ENCODE data around the gene EXO1.
"Not testable (repeated sequence)": the region's sequence is repeated elsewhere in the genome, so short reads cannot be mapped to it uniquely, and the experiment has no call there.

EXO1 gene

DNA sequence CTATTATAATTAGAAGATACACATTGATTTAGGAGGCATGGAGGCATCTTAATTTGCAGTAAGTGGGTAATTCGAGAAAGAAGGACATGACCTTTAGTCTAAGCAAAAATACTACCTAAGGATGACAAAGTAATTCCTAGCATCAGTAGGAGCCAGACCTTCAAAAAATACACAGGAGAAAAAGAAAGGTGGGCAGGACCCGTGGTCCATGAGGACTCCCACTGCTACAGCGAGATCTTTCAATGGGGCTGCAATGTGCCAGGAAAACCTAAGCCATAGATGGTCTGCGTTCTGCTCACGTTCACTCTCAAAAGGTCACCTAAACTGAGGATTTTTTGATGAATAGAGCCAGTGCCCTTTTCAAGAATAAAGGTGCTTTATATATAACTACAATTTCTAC is 10.6 kb upstream of the EXO1 start:
- DNase-seq: no peak

GRCh38 chr1:241837901-241838300 is 10.1 kb upstream of the EXO1 start:
- no peak for DNase-seq

GRCh38 chr1:241838897-241839296 is 9.1 kb upstream of the EXO1 start:
- DNase-seq: no peak

DNA sequence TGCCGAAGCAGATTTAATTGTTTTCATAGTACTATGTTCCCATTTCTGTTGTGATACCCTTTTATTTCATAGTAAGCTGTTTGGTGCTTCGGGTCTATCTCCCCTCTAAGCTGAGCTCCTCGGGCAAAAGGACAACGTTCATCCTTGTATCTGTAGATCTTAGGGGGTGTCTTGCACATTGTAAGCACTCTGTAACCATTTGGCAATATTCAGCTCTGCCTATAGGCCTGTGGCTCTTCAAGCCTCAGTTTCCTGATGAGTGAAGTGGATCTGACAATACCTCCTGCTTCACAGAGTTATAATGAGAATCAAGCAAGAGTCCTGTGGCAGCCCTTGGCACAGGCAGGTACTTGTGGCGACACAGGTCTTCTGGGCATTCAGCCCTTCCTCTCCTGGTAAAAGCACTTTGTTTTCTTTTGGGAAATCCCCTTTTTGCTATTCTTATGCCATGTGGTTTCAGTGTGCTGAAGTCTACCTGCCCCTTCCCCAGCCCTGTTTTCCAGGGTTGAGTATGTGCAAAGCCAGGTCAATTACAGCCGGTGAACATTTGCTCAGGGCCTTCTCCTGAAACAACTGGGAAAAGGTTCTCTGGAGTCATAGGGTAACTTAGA is 8.5 kb upstream of the EXO1 start:
- DNase-seq: no peak

DNA sequence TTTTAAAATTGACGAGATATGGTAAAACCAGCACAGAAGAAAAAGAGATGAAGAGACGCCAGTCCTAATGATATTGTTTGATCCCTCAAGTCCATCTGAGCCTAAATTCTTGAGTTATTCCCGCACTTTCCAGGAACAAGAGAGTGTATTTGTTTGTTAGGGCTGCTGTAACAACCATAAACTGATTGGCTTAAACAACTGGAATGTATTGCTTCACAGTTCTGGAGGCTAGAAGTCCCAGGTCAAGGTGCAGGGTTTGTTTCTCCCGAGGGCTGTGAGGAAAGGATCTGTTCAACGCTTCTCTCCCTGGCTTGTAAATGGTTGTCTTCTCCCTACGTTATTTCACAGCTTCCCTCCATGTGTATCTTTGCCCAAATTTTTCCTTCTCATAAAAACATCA is 7.8 kb upstream of the EXO1 start:
- no peak for DNase-seq

DNA sequence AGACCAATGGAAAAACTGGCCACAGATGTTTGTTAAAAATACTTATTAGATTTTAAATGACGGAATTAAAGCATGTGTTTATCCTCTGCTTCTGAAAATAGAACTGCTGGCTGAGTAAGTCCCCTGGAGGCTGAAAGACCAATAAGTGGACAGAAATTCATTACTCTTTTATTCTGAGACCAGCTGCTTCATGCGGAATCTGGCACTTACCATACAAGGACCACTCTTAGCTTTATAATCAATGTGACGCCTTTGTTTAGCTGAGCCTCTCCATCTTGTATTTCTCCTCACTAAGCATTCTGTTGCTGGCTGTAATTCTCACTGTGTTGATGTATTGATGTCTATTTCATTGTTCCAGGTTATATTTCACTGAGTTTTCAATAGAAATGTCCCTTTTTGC is 6.3 kb upstream of the EXO1 start:
- DNase-seq: no peak

DNA sequence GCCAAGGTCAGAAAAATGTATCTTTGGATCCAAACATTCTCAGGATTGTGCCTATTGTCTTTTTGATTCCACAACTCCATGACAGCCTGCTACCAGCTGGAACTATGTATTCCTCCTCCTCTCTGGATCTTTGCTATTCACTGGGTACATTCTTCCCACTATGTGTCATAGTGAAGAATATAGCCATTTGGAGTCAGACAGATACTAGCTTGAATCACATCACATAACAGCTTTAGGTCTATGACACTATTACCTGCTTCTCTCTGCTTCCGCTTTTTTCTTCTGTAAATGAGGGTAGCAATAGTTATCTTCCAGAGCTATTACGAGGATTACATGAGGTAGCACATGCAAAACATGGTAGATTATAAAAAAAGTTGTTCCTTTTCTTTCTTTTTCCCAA is 5.4 kb upstream of the EXO1 start:
- DNase-seq: no peak

GRCh38 chr1:241844593-241844992 is 3.4 kb upstream of the EXO1 start:
- DNase-seq: no peak

DNA sequence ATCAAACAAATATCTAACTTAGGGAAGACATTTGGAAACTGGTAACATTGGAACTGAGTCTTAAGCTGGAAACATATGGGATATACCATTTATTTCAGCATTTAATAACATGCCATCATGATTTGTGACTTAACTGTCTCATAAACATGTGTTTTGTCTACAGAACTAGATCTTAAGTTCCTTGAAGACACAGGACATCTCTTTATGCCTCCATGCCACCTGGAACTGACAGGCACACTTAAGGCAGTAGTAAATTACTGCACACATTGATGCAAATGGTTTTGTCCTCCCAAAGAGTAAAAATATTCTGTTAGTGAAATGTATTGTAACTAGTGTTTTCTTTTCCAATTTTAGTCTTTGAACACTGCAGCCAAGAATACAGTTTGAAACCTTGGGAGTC is 1.6 kb upstream of the EXO1 start:
- DNase-seq: no peak

GRCh38 chr1:241846862-241847539 is 1.0 kb upstream of the EXO1 start:
- DNase-seq: no peak

DNA sequence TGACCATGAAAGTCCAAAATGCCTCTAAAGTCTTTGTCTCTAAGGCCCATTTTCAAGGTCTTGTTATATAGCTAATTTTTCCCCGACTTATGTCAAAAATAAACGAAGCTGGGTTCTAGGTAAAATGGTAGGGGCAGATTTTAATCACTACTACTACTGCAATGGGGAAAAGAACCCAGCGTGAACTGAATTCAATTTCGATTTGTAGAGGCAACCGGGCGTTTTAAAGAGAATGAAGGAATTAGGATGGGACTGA is 536 bp upstream of the EXO1 start:
- DNase-seq: no peak

DNA sequence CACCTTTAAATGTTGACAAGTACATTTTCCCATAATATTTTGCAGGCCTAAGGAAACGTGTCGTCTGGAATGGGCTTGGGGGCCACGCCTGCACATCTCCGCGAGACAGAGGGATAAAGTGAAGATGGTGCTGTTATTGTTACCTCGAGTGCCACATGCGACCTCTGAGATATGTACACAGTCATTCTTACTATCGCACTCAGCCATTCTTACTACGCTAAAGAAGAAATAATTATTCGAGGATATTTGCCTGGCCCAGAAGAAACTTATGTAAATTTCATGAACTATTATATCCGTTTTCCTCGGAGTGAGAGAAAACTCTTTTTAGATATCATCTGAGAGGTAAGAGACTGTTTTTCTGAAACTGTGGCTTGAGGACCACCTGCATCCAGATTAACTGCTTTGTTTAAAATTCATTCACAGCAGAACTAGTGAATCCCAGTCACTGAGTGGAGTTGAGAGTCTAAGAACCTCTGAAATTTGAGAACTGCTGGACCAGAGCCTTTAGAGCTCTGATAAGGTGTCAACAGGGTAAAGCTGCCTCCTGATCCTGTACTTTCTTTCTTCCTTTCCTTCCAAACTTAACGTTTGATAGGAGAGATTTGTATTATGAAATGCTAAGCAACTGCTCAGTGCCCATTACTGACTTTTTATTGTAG is 811 bp downstream of the EXO1 start:
- no peak for DNase-seq

- DNase-seq: no peak
Observed at GRCh38 chr1:241849345-241849695, 1.3 kb downstream of the EXO1 start.

DNA sequence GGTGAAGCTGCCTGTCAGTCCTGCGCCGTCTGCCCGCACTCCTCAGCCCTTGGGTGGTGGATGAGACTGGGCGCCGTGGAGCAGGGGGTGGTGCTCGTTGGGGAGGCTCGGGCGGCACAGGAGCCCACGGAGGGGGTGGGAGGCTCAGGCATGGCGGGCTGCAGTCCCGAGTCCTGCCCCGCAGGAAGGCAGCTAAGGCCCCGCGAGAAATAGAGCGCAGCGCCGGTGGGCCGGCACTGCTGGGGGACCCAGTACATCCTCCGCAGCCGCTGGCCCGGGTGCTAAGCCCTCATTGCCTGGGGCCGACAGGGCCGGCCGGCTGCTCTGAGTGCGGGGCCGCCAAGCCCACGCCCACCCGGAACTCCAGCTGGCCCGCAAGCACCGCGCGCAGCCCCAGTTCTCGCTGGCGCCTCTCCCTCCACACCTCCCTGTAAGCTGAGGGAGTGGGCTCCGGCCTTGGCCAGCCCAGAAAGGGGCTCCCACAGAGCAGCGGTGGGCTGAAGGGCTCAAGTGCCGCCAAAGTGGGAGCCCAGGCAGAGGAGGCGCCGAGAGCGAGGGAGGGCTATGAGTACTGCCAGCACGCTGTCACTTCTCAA is 7.6 kb downstream of the EXO1 start:
- DNase-seq: not testable (repeated sequence)

DNA sequence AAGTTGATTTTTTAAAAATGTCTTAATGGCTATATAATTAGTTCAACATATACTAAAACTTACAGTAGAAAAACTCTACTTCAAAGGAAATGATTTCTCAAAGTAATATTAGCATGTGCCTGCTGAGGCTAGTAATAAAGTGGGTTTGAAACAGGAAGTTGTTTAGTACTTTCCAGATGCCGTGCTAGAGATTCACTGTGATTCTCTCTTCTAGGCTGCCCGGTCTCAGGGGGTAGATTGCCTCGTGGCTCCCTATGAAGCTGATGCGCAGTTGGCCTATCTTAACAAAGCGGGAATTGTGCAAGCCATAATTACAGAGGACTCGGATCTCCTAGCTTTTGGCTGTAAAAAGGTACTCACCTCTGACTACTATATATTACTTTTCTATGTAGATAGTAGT is 9.1 kb downstream of the EXO1 start:
- DNase-seq: no peak

DNA sequence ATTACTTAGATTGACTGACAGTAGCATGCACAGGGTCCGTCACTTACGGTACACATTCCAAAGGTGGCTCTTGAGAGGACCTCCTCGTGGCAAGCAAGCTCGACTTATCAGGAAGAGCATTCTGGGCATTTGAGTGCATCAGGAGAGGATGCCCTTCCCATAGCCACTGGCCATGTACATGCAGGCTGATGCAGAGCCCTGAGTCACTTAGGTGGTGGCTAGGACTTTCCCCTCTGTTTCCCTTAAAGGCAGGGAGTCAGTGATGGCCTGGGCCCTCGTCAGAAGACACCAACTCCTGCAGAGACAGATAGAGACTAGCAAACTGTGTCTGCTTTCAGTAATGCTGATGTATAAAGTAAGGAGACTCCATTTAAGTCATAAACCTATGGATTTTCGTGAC is 12.9 kb downstream of the EXO1 start:
- no peak for DNase-seq

DNA sequence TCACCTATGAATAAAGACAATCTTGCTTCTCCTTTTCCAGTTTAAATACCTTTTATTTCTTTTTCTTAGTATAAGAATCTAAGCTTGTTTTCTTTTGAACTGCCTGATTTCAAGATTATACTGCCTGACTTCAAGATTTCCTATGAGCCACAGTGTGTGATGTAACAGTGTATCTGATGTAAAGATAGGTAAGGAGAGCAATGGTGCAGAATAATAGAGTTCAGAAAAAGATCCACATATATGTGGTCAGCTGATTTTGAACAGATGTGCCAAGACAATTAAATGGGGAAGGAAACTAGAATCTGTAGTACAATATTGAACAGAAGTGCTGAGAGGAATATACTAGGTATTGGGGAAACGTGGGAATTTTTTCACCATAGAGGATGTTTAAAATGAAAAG is 21.0 kb downstream of the EXO1 start:
- no peak for DNase-seq

DNA sequence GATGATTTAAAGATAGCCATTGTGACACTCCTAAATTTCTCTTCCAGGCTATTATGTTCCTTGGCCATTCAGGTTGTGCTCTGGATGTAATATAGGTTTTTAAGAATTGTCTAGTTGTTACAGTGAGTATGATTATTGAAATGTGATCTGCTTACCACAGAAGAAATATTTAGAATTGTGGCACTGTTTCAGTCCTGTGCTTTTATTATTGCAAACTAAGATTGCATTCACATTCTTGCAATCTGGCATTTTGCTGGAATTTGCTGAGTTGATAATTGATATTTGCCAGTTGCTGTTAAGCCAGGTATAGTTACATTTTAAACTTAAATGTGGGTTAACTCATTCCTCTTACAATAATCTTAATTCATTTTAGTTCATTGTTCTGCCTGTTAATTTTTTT is 22.3 kb downstream of the EXO1 start:
- no peak for DNase-seq

- no peak for DNase-seq
Observed at GRCh38 chr1:241870746-241871430, 22.9 kb downstream of the EXO1 start.

GRCh38 chr1:241881440-241881839 is 33.4 kb downstream of the EXO1 start:
- DNase-seq: no peak

GRCh38 chr1:241883159-241883558 is 35.2 kb downstream of the EXO1 start:
- no peak for DNase-seq

- no peak for DNase-seq
Observed at GRCh38 chr1:241888232-241888631, 40.2 kb downstream of the EXO1 start.

DNA sequence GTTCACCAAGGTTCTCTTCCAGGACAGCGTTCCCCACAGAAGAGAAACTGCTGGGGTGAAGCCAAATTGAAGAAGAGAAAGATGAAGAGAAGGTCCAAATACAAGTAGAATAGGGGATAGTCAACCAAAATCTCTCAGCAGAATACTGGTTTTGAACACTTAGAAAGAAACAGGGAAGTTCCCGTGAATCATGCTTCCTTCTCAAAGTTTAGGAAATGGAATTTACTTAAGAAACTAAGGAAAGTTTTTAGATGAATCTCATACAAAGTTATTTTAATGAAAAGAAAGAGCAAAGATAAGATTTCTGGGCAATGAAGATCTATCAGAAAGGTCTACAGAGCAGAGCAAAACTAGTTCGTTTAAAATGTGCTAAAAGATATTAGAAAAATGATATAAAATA is 43.3 kb downstream of the EXO1 start:
- no peak for DNase-seq

- no peak for DNase-seq
Observed at GRCh38 chr1:241894016-241894415, 46.0 kb downstream of the EXO1 start.
